Mammary epithelial cell (primary cell): ENCODE measurements around the gene ZBTB3.

ENCODE experiments used
- CTCF ChIP-seq, 2 donors: IDR thresholded peaks in 1 of 2; conservative IDR thresholded peaks in 1 of 2; 2 replicates each; pipeline ENCODE4 v1.5.1; 2011 to 2012; ENCODE audit warnings: inconsistent platforms in 2 of 2, low read length in 2 of 2, mild to moderate bottlenecking in 2 of 2, control low read depth in 1 of 2, low read depth in 1 of 2; ENCODE audit not compliant: insufficient read depth in 1 of 2; ENCODE audit errors: extremely low read depth in 1 of 2
- EZH2 ChIP-seq: IDR thresholded peaks from 2 replicates; pipeline ENCODE4 v1.6.1; 2012; ENCODE audit warnings: low read length, inconsistent platforms, borderline replicate concordance

DNA sequence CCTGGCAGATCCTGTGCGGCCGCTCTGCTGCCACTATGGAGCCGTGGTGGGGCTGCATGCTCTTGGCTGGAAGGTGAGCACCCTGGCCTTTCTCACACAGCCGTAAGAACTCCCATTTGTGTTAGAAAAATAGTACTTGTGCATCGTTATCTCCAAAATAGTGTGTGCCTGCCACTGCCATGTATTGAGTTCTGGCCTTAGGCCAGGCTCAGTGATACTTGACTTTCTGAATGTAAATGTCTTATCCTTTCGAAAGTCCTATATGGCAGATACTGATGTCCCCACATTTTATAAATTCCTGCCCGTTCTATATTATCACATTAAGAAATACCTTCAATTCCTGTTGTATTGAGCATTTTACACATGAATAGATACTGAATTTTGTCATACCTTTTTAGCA lies 28.8 kb upstream of the ZBTB3 start:
- TF ChIP-seq CTCF (conservative IDR thresholded peaks at IDR 0.05 in 1 of 2, IDR thresholded peaks at IDR 0.05 in 1 of 2; ENCODE audit: extremely low read depth in 1 of 2, insufficient read depth in 1 of 2, low read depth in 1 of 2, low read length in 2 of 2) (no peak), EZH2 (no peak)
